ENCODE results near the gene NEK4.
A peak's percentile ranks its signal among the peaks of the same experiment; 100 is the strongest.
"Not testable (repeated sequence)": the region's sequence is repeated elsewhere in the genome, so short reads cannot be mapped to it uniquely, and the experiment has no call there.

NEK4 gene

GRCh38 chr3:52731590-52731989, 39.1 kb downstream of the NEK4 start:
- no peak for DNase-seq (ENCODE audit: low spot score)

- no peak for DNase-seq (ENCODE audit: low spot score)
Measured at GRCh38 chr3:52730681-52731080, 40.1 kb downstream of the NEK4 start.

- not testable (repeated sequence) for DNase-seq (ENCODE audit: low spot score)
Measured at GRCh38 chr3:52728753-52729152, 42.0 kb downstream of the NEK4 start.

GRCh38 chr3:52724511-52724910, 46.2 kb downstream of the NEK4 start:
- no peak for DNase-seq (ENCODE audit: low spot score)

GRCh38 chr3:52723935-52724334, 46.8 kb downstream of the NEK4 start:
- no peak for DNase-seq (ENCODE audit: low spot score)

GRCh38 chr3:52722491-52722890, 48.2 kb downstream of the NEK4 start:
- DNase-seq (ENCODE audit: low spot score) = no peak

- no peak for DNase-seq (ENCODE audit: low spot score)
Measured at GRCh38 chr3:52721730-52722008, 49.1 kb downstream of the NEK4 start.

- no peak for DNase-seq (ENCODE audit: low spot score)
Measured at GRCh38 chr3:52721002-52721729, 49.6 kb downstream of the NEK4 start.

GRCh38 chr3:52719618-52720017, 51.1 kb downstream of the NEK4 start:
- DNase-seq (ENCODE audit: low spot score) = no peak

- DNase-seq (ENCODE audit: low spot score) = no peak
Measured at GRCh38 chr3:52715714-52716305, 54.9 kb downstream of the NEK4 start.

- no peak for DNase-seq (ENCODE audit: low spot score)
Measured at GRCh38 chr3:52714335-52715302, 56.1 kb downstream of the NEK4 start.

GRCh38 chr3:52712291-52713212, 58.2 kb downstream of the NEK4 start:
- no peak for DNase-seq (ENCODE audit: low spot score)

- no peak for DNase-seq (ENCODE audit: low spot score)
Measured at GRCh38 chr3:52710512-52710911, 60.2 kb downstream of the NEK4 start.

- DNase-seq (ENCODE audit: low spot score) = no peak
Measured at GRCh38 chr3:52707585-52707984, 63.2 kb downstream of the NEK4 start.

GRCh38 chr3:52705688-52706686, 64.8 kb downstream of the NEK4 start, which contains the start of the genes GLT8D1 and SPCS1:
Gene GLT8D1 (minus strand): TSS chr3:52705791. CDS start chr3:52700460, 5,331 bp downstream.
Gene SPCS1 (plus strand): TSS chr3:52706106. CDS start chr3:52706247, 141 bp downstream.
- DNase-seq (ENCODE audit: low spot score) = peak; percentile 89

- DNase-seq (ENCODE audit: low spot score) = no peak
Measured at GRCh38 chr3:52705438-52705687, 65.4 kb downstream of the NEK4 start.

- peak; percentile 65 for DNase-seq (ENCODE audit: low spot score)
Measured at GRCh38 chr3:52704611-52705437, 65.9 kb downstream of the NEK4 start.

GRCh38 chr3:52703341-52703740, 67.4 kb downstream of the NEK4 start:
- DNase-seq (ENCODE audit: low spot score) = no peak

GRCh38 chr3:52697632-52697965, 73.1 kb downstream of the NEK4 start:
- DNase-seq (ENCODE audit: low spot score) = no peak
